GM12878 (cell line): ENCODE data around the gene C4orf51. TPM values are rescaled to one million over a fixed set of nuclear protein-coding genes. Genes with fewer than 3 reads are reported as not detected.

Experiments
- ATAC-seq: fragments of 200-7000 bp; cut with Tn5 transposase; 3 replicates; pipeline ENCODE4 v1.9.1; 2020; ENCODE audit warnings: mild to moderate bottlenecking, moderate library complexity
- BruUV-seq: library from RNA; stranded (reverse); fragments of 400-500 nt; replicated peaks from 2 replicates; lab custom pipeline; 2021; lab: Mats Ljungman, UMichigan
- CTCF ChIA-PET: fragments of 300-600 bp; sonication (Branson Sonifier 250); formaldehyde crosslinking; extraction: SDS; loops from one replicate; lab custom pipeline; 2021; ENCODE audit warnings: inconsistent platforms; lab: Yijun Ruan, JAX
- POLR2A ChIA-PET: fragments of 350-600 bp; formaldehyde crosslinking; extraction: SDS; loops from one replicate; lab custom pipeline; 2021; ENCODE audit warnings: inconsistent platforms; lab: Charles Lee
- RAD21 ChIA-PET: fragments of 300-600 bp; sonication (Branson Sonifier 250); formaldehyde crosslinking; loops from one replicate; lab custom pipeline; 2023; ENCODE audit warnings: antibody characterized with exemption; ENCODE audit not compliant: unreplicated experiment; lab: Charles Lee
- SMC1A ChIA-PET: fragments of 300-600 bp; sonication (Branson Sonifier 250); formaldehyde crosslinking; loops from one replicate; lab custom pipeline; 2023; ENCODE audit not compliant: unreplicated experiment, uncharacterized antibody; lab: Charles Lee
- DNase-seq: peaks from one replicate; pipeline ENCODE4 v3.0.0-alpha.2; 2011; ENCODE audit warnings: low read depth, low spot score
- FAIRE-seq: peaks from 3 replicates; lab custom pipeline; 2011; peaks lifted over from hg19 to GRCh38; lab: Jason Lieb, UNC
- H2AFZ ChIP-seq: 2 replicates; pipeline ENCODE4 v1.6.0; 2011; ENCODE audit warnings: low read depth, low read length, control low read depth; ENCODE audit not compliant: control insufficient read depth
- H3K27ac ChIP-seq: 2 replicates; pipeline ENCODE4 v1.5.1; 2011; ENCODE audit warnings: control low read depth; ENCODE audit not compliant: control insufficient read depth, insufficient read depth
- H3K27me3 ChIP-seq, 2 experiments: replicated peaks in 1 of 2; 2 replicates each; pipeline versions ENCODE4 v1.6.0 to v1.6.1; 2011; ENCODE audit warnings: low read length in 1 of 2; ENCODE audit not compliant: control insufficient read depth in 2 of 2, insufficient read depth in 2 of 2
- H3K36me3 ChIP-seq, 2 experiments: 2 replicates each; pipeline ENCODE4 v1.5.1; 2011; ENCODE audit warnings: low read length in 1 of 2; ENCODE audit not compliant: control insufficient read depth in 2 of 2, insufficient read depth in 2 of 2
- H3K4me1 ChIP-seq: 2 replicates; pipeline ENCODE4 v1.6.1; 2011; ENCODE audit warnings: mild to moderate bottlenecking, low read length, moderate library complexity, mixed read lengths; ENCODE audit not compliant: control insufficient read depth, insufficient read depth
- H3K4me2 ChIP-seq: 2 replicates; pipeline ENCODE4 v1.6.0; 2011; ENCODE audit warnings: control low read depth; ENCODE audit not compliant: control insufficient read depth, insufficient read depth
- H3K4me3 ChIP-seq: fragments of 200-600 bp; sonication (generic); 2 replicates; pipeline ENCODE4 v1.5.1; 2016
- H3K79me2 ChIP-seq: 2 replicates; pipeline ENCODE4 v1.6.0; 2011; ENCODE audit warnings: low read length; ENCODE audit not compliant: control insufficient read depth, insufficient read depth
- H3K9ac ChIP-seq: 2 replicates; pipeline ENCODE4 v1.8.0; 2011; ENCODE audit warnings: low read length, control low read depth, mixed read lengths; ENCODE audit not compliant: control insufficient read depth, insufficient read depth
- H3K9me3 ChIP-seq: replicated peaks from 3 replicates; pipeline ENCODE4 v1.5.1; 2011; ENCODE audit warnings: mild to moderate bottlenecking, low read length; ENCODE audit not compliant: control insufficient read depth, insufficient read depth
- H4K20me1 ChIP-seq: 2 replicates; pipeline ENCODE4 v1.6.0; 2011; ENCODE audit not compliant: control insufficient read depth, insufficient read depth
- BHLHE40 ChIP-seq, 2 experiments: fragments of 450-650 bp in 1 of 2; IDR thresholded peaks; 2 replicates each; pipeline ENCODE4 v1.6.1; 2011 to 2017; ENCODE audit warnings: low read depth in 2 of 2, borderline replicate concordance in 1 of 2, improper control_type of control experiment in 1 of 2, low read length in 1 of 2, mild to moderate bottlenecking in 1 of 2
- CBX5 ChIP-seq: sonication (generic); IDR thresholded peaks from 2 replicates; pipeline ENCODE4 v1.6.1; 2016; ENCODE audit warnings: low read depth, moderate library complexity, mild to moderate bottlenecking, inconsistent platforms
- FOS ChIP-seq: IDR thresholded peaks from 3 replicates; pipeline ENCODE4 v1.6.1; 2011; ENCODE audit warnings: borderline replicate concordance; ENCODE audit not compliant: insufficient read length; ENCODE audit errors: extremely low read depth
- FOXK2 ChIP-seq: fragments of 450-650 bp; IDR thresholded peaks from 2 replicates; pipeline ENCODE4 v1.6.1; 2017; ENCODE audit warnings: mild to moderate bottlenecking, moderate library complexity
- GATAD2B ChIP-seq: fragments of 450-650 bp; conservative IDR thresholded peaks from 2 replicates; pipeline ENCODE4 v1.6.1; 2017; ENCODE audit warnings: low read depth, mild to moderate bottlenecking, moderate library complexity
- IKZF1 ChIP-seq: fragments of 450-650 bp; conservative IDR thresholded peaks from 2 replicates; pipeline ENCODE4 v1.6.1; 2017; ENCODE audit warnings: antibody characterized with exemption, mild to moderate bottlenecking
- KAT2A ChIP-seq: conservative IDR thresholded peaks from 2 replicates; pipeline ENCODE4 v1.6.1; 2011; ENCODE audit warnings: low read depth, low read length; ENCODE audit not compliant: control insufficient read depth
- MTA2 ChIP-seq: fragments of 450-650 bp; IDR thresholded peaks from 2 replicates; pipeline ENCODE4 v1.6.1; 2016; ENCODE audit warnings: low read depth, mild to moderate bottlenecking, moderate library complexity
- POLR2AphosphoS5 ChIP-seq: IDR thresholded peaks from 2 replicates; pipeline ENCODE4 v1.6.1; 2011; ENCODE audit warnings: mild to moderate bottlenecking, low read length, inconsistent platforms
- SIX5 ChIP-seq: IDR thresholded peaks from 2 replicates; pipeline ENCODE4 v1.6.1; 2011; ENCODE audit warnings: mild to moderate bottlenecking, low read depth, low read length, moderate library complexity; ENCODE audit not compliant: severe bottlenecking
- TBL1XR1 ChIP-seq: IDR thresholded peaks from 2 replicates; pipeline ENCODE4 v1.6.1; 2012; ENCODE audit warnings: low read depth, low read length, improper control_type of control experiment
- ZNF24 ChIP-seq: fragments of 450-650 bp; IDR thresholded peaks from 2 replicates; pipeline ENCODE4 v1.6.1; 2017; ENCODE audit warnings: antibody characterized with exemption, mild to moderate bottlenecking
- ZNF384 ChIP-seq: IDR thresholded peaks from 2 replicates; pipeline ENCODE4 v1.6.1; 2012; ENCODE audit warnings: low read depth, mild to moderate bottlenecking, low read length, improper control_type of control experiment, borderline replicate concordance
- WGBS: methylation state at CpG from one replicate; pipeline ENCODE4 v1.1.6; 2016; ENCODE audit warnings: low lambda C conversion rate; ENCODE audit not compliant: insufficient replicate concordance, insufficient coverage; ENCODE audit errors: missing lambda C conversion rate; 5-methylcytosine and 5-hydroxymethylcytosine counted together
- in situ Hi-C: fragments of 300-500 bp; cut with MboI; formaldehyde crosslinking; loops from 9 replicates; pipeline ENCODE4 v1.14.3; 2018; ENCODE audit warnings: mixed read lengths
- intact Hi-C: fragments of 100-400 bp; cut with micrococcal nuclease; formaldehyde crosslinking; loops from one replicate; pipeline ENCODE4 v1.14.2; 2022; ENCODE audit not compliant: unreplicated experiment
- polyA plus RNA-seq, 11 experiments: library from polyadenylated mRNA; depleted of rRNA in 4 of 11; unstranded in 6 of 11; stranded (reverse) in 5 of 11; fragments of >200 nt; fragmentation: Nextera tagmentation in 4 of 11; fragmentation: Illumina TruSeq in 1 of 11; extraction: Ambion mirVana in 4 of 11; extraction: Trizol in 1 of 11; gene quantifications; 1 replicate in 1 of 11; 2 replicates in 10 of 11; pipeline versions ENCODE4 v1.2.1 to v1.2.3, GENCODE V29; 2011 to 2016; ENCODE audit warnings: inconsistent platforms in 2 of 11, missing spikeins in 2 of 11, low read depth in 1 of 11
- total RNA-seq, 4 experiments: library from RNA; depleted of rRNA in 3 of 4; stranded (reverse); fragments of >200 nt in 3 of 4; fragmentation: Illumina TruSeq in 1 of 4; extraction: Trizol in 1 of 4; gene quantifications; 2 replicates each; pipeline versions ENCODE4 v1.2.1 to v1.2.3, GENCODE V29; 2013 to 2021
- TF ChIP-seq, protein P1 (sequence below): fragments of 450-650 bp; IDR thresholded peaks from 2 replicates; pipeline ENCODE4 v1.6.1; 2017; ENCODE audit warnings: borderline replicate concordance

Gene C4orf51
- total and polyA plus RNA-seq, 10 of the 15 experiments (the other 5 are each of a cell fraction or from before 2014, with no cell fraction given) = not detected

GRCh38 chr4:145740806-145741205, 60.9 kb downstream of the C4orf51 start:
- intact Hi-C loops = no loop called here
- ChIA-PET SMC1A (no interaction called here), POLR2A (no interaction called here), RAD21 (no interaction called here), CTCF (no interaction called here)
- Histone ChIP-seq H2AFZ (no peak overlapping the region), H3K27ac (no peak overlapping the region), H3K4me3 (no peak overlapping the region), H4K20me1 (no peaks in the 10 kb centered on the region), H3K9ac (no peak overlapping the region), H3K4me1 (no peaks in the 10 kb centered on the region), H3K27me3 (peaks cover 0 to 5% of the 10 kb centered on the region in 2 experiments; a peak in 2 of 4 replicates), H3K79me2 (no peaks in the 10 kb centered on the region), H3K9me3 (no peaks in the 10 kb centered on the region), H3K36me3 (no peaks in the 10 kb centered on the region), H3K4me2 (no peak overlapping the region)
- TF ChIP-seq MTA2 (no peak), ZNF24 (no peak)
- in situ Hi-C loops = no loop called here
- ATAC-seq (no peak), DNase-seq (no peak), FAIRE-seq (no peak)
- 56% methylated on average over 2 of the region's 2 CpGs for WGBS
- BruUV-seq = no TSS peak

DNA sequence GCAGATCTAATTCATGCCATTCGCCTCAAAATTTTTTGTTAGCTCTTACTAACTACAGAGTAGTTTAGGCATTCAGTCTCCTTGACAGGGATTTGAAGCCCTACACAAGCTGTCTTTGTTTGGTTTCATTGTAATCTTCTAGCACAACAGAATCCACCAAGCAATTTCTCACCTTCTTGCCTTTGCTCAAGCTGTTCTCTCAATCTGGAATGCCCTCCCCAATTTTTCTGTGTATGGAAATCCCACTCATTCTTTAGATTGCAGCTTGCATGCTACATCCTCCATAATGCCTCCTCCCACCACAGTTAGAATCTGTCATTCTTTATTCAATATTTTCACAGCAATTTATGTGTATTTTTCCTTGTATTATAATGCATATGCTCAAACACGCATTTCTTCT, 63.7 kb downstream of the C4orf51 start:
- FAIRE-seq (no peak), DNase-seq (no peak), ATAC-seq (no peak)
- Histone ChIP-seq H3K27me3 (peaks cover 0 to 5% of the 10 kb centered on the region in 2 experiments; a peak in 1 of 4 replicates), H3K4me3 (no peak overlapping the region), H3K4me1 (no peaks in the 10 kb centered on the region), H3K27ac (no peak overlapping the region), H3K36me3 (no peaks in the 10 kb centered on the region), H4K20me1 (no peaks in the 10 kb centered on the region), H3K79me2 (no peaks in the 10 kb centered on the region), H3K9me3 (no peaks in the 10 kb centered on the region), H2AFZ (no peak overlapping the region), H3K4me2 (no peak overlapping the region), H3K9ac (no peak overlapping the region)
- BruUV-seq = no TSS peak
- CTCF ChIA-PET = interaction anchor here (0.7 kb wide), 1 partner anchor 48 kb away, joined by 5 read pairs; no protein-coding TSS in a partner anchor
- in situ Hi-C loops (no loop called here), intact Hi-C loops (no loop called here)
- TF ChIP-seq KAT2A = no peak
- no peak for TF ChIP-seq POLR2AphosphoS5
- TF ChIP-seq FOS = no peak
- no peak for TF ChIP-seq FOXK2
- TF ChIP-seq IKZF1 = no peak
- TF ChIP-seq, protein P1, sequence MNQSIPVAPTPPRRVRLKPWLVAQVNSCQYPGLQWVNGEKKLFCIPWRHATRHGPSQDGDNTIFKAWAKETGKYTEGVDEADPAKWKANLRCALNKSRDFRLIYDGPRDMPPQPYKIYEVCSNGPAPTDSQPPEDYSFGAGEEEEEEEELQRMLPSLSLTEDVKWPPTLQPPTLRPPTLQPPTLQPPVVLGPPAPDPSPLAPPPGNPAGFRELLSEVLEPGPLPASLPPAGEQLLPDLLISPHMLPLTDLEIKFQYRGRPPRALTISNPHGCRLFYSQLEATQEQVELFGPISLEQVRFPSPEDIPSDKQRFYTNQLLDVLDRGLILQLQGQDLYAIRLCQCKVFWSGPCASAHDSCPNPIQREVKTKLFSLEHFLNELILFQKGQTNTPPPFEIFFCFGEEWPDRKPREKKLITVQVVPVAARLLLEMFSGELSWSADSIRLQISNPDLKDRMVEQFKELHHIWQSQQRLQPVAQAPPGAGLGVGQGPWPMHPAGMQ = no peak
- no peak for TF ChIP-seq TBL1XR1
- TF ChIP-seq ZNF384 = no peak
- TF ChIP-seq GATAD2B = no peak
- TF ChIP-seq BHLHE40 (IDR thresholded peaks at IDR 0.05; ENCODE audit: borderline replicate concordance in 1 of 2, low read depth in 2 of 2, low read length in 1 of 2) = no peak
- no peak for TF ChIP-seq SIX5
- TF ChIP-seq CBX5 = no peak
- POLR2A ChIA-PET = interaction anchor here (0.7 kb wide), 1 partner anchor 238 kb away, joined by 3 read pairs; no protein-coding TSS in a partner anchor
- WGBS = 62% methylated on average over 2 of the region's 2 CpGs
- SMC1A ChIA-PET = interaction anchor here (0.9 to 1.6 kb wide), 3 partner anchors 13 to 52 kb away, joined by 3 to 5 read pairs (median 4); no protein-coding TSS in a partner anchor
- RAD21 ChIA-PET = no interaction called here
